GM19025 (cell line): ENCODE data around the gene ABCA12.
"Not testable (repeated sequence)": the region's sequence is repeated elsewhere in the genome, so short reads cannot be mapped to it uniquely, and the experiment has no call there.

Experiments
- ATAC-seq: cut with Tn5 transposase; IDR thresholded peaks from one replicate; pipeline ENCODE4 v1.9.1; 2021; ENCODE audit warnings: mild to moderate bottlenecking, low read depth, moderate library complexity; ENCODE audit not compliant: unreplicated experiment

Gene ABCA12

GRCh38 chr2:215138479-215138878 is at the start of gene ABCA12:
ABCA12 (minus strand) TSS chr2:215138626; CDS start chr2:215138208, 418 bp downstream.
- ATAC-seq, result no peak

GRCh38 chr2:215188078-215188477 is 49.7 kb upstream of the ABCA12 start:
- no peak for ATAC-seq

GRCh38 chr2:215186021-215186420 is 47.6 kb upstream of the ABCA12 start:
- ATAC-seq, result no peak

GRCh38 chr2:215178121-215178520 is 39.7 kb upstream of the ABCA12 start:
- no peak for ATAC-seq

GRCh38 chr2:215171796-215172195 is 33.4 kb upstream of the ABCA12 start:
- ATAC-seq, result no peak

- ATAC-seq, result peak; percentile 57
Measured at GRCh38 chr2:215171151-215171550, 32.7 kb upstream of the ABCA12 start.

GRCh38 chr2:215166505-215166904 is 28.1 kb upstream of the ABCA12 start:
- ATAC-seq, result not testable (repeated sequence)

- ATAC-seq, result not testable (repeated sequence)
Measured at GRCh38 chr2:215163319-215163718, 24.9 kb upstream of the ABCA12 start.

- ATAC-seq, result no peak
Measured at GRCh38 chr2:215161301-215161829, 22.9 kb upstream of the ABCA12 start.

GRCh38 chr2:215160081-215160480 is 21.7 kb upstream of the ABCA12 start:
- no peak for ATAC-seq

- ATAC-seq, result no peak
Measured at GRCh38 chr2:215156453-215156852, 18.0 kb upstream of the ABCA12 start.

- no peak for ATAC-seq
Measured at GRCh38 chr2:215149894-215150293, 11.5 kb upstream of the ABCA12 start.

GRCh38 chr2:215149486-215149885 is 11.1 kb upstream of the ABCA12 start:
- no peak for ATAC-seq

GRCh38 chr2:215149060-215149459 is 10.6 kb upstream of the ABCA12 start:
- ATAC-seq, result no peak

GRCh38 chr2:215145611-215146010 is 7.2 kb upstream of the ABCA12 start:
- ATAC-seq, result no peak

- ATAC-seq, result no peak
Measured at GRCh38 chr2:215144106-215144875, 5.9 kb upstream of the ABCA12 start.

- no peak for ATAC-seq
Measured at GRCh38 chr2:215143458-215143857, 5.0 kb upstream of the ABCA12 start.

- ATAC-seq, result no peak
Measured at GRCh38 chr2:215141706-215142105, 3.3 kb upstream of the ABCA12 start.

GRCh38 chr2:215140166-215140707 is 1.8 kb upstream of the ABCA12 start:
- ATAC-seq, result no peak

- no peak for ATAC-seq
Measured at GRCh38 chr2:215137741-215138340, 585 bp downstream of the ABCA12 start.

GRCh38 chr2:215137329-215137686 is 1.1 kb downstream of the ABCA12 start:
- no peak for ATAC-seq
